OCI-LY7 (cell line): ENCODE data around the gene LSR. TPM values are rescaled to one million over a fixed set of nuclear protein-coding genes. Genes with fewer than 3 reads are reported as not detected.

ENCODE experiments used
- BruUV-seq: library from RNA; stranded (reverse); fragments of 400-500 nt; replicated peaks from 2 replicates; lab custom pipeline; 2021; lab: Mats Ljungman, UMichigan
- CTCF ChIA-PET: fragments of 300-600 bp; sonication (Branson Sonifier 250); formaldehyde crosslinking; loops from one replicate; lab custom pipeline; 2022; ENCODE audit warnings: antibody characterized with exemption; ENCODE audit not compliant: unreplicated experiment; lab: Charles Lee
- POLR2A ChIA-PET: fragments of 300-600 bp; sonication (Branson Sonifier 250); formaldehyde crosslinking; loops from one replicate; lab custom pipeline; 2022; ENCODE audit warnings: antibody characterized with exemption; lab: Charles Lee
- DNase-seq: peaks from one replicate; pipeline ENCODE4 v3.0.0-alpha.2; 2015; ENCODE audit warnings: low spot score
- H2AFZ ChIP-seq: fragments of 200-600 bp; sonication (generic), shearing (Covaris generic); 2 replicates; pipeline ENCODE4 v1.6.1; 2014; ENCODE audit warnings: mild to moderate bottlenecking, antibody characterized with exemption, low read length, moderate library complexity
- H3K27ac ChIP-seq: fragments of 200-600 bp; sonication (generic); 2 replicates; pipeline ENCODE4 v1.5.1; 2014; ENCODE audit warnings: mixed run types, low read depth, mild to moderate bottlenecking, moderate library complexity, low read length, inconsistent platforms; ENCODE audit not compliant: poor library complexity, severe bottlenecking
- H3K36me3 ChIP-seq: fragments of 200-600 bp; sonication (generic); 2 replicates; pipeline ENCODE4 v1.6.1; 2014; ENCODE audit warnings: mild to moderate bottlenecking, antibody characterized with exemption, low read length, moderate library complexity, mixed read lengths; ENCODE audit not compliant: insufficient read depth
- H3K4me1 ChIP-seq: fragments of 200-600 bp; sonication (generic); 2 replicates; pipeline ENCODE4 v1.5.1; 2014; ENCODE audit warnings: mild to moderate bottlenecking, low read length; ENCODE audit not compliant: insufficient read depth, poor library complexity, severe bottlenecking
- H3K4me2 ChIP-seq: fragments of 200-600 bp; sonication (generic); 2 replicates; pipeline ENCODE4 v1.6.1; 2014; ENCODE audit warnings: mild to moderate bottlenecking, low read length
- H3K4me3 ChIP-seq: fragments of 200-600 bp; sonication (generic); 2 replicates; pipeline ENCODE4 v1.5.1; 2014; ENCODE audit warnings: mild to moderate bottlenecking, low read depth, low read length; ENCODE audit not compliant: poor library complexity, severe bottlenecking
- H3K79me2 ChIP-seq: fragments of 200-600 bp; sonication (generic); 2 replicates; pipeline ENCODE4 v1.6.1; 2016; ENCODE audit warnings: low read depth, mild to moderate bottlenecking, low read length, moderate library complexity, mixed read lengths; ENCODE audit not compliant: insufficient read depth
- H3K9me2 ChIP-seq: fragments of 200-600 bp; sonication (generic); 2 replicates; pipeline ENCODE4 v1.6.1; 2016; ENCODE audit warnings: mild to moderate bottlenecking, low read length, mixed read lengths; ENCODE audit not compliant: insufficient read depth
- H3K9me3 ChIP-seq: fragments of 200-600 bp; sonication (generic); 2 replicates; pipeline ENCODE4 v1.6.1; 2014; ENCODE audit warnings: mild to moderate bottlenecking, mixed run types, low read length, mixed read lengths
- H4K20me1 ChIP-seq: fragments of 200-600 bp; sonication (generic); 2 replicates; pipeline ENCODE4 v1.6.1; 2014; ENCODE audit warnings: mild to moderate bottlenecking, antibody characterized with exemption, low read length, moderate library complexity, mixed read lengths; ENCODE audit not compliant: insufficient read depth
- CTCF ChIP-seq: fragments of 200-600 bp; sonication (generic); conservative IDR thresholded peaks from 2 replicates; pipeline ENCODE4 v1.5.1; 2014; ENCODE audit warnings: mild to moderate bottlenecking, antibody characterized with exemption, low read length, moderate library complexity, mixed read lengths
- EZH2phosphoT487 ChIP-seq: fragments of 200-600 bp; sonication (generic); IDR thresholded peaks from 2 replicates; pipeline ENCODE4 v1.6.1; 2018; ENCODE audit warnings: low read depth, borderline replicate concordance, mild to moderate bottlenecking, mixed run types, antibody characterized with exemption, low read length, moderate library complexity, mixed read lengths
- intact Hi-C: fragments of 100-400 bp; cut with micrococcal nuclease; formaldehyde crosslinking; loops from one replicate; pipeline ENCODE4 v1.10.0; 2022; ENCODE audit not compliant: unreplicated experiment
- total RNA-seq, 2 experiments: library from RNA; depleted of rRNA in 1 of 2; stranded (reverse); fragments of >200 nt in 1 of 2; shearing (Covaris generic) in 1 of 2; gene quantifications; 2 replicates each; pipeline ENCODE4 v1.2.3, GENCODE V29; 2014 to 2022

Gene LSR
- total RNA-seq, 2 experiments from 2014 or later, result 15.0 to 33.6 TPM

DNA sequence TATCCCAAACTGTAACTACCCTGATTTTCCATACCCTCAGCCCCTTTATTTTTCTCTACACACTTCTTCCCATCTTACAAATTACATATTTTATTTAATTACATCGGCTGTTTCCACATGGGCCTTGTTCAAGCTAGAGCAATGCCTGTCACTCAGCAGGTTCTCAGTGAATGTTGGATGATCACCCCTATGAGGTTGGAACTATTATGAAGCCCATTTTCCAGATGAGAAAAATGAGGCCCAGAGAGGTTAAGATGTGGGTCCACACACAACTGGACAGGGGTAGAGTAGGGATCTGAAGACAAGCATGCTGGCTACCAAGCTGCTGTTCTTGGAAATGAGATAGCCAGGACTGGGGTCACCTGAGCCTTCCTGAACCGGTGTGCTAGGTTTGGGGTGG lies 53.2 kb downstream of the LSR start:
- CTCF ChIA-PET, result no interaction called here

DNA sequence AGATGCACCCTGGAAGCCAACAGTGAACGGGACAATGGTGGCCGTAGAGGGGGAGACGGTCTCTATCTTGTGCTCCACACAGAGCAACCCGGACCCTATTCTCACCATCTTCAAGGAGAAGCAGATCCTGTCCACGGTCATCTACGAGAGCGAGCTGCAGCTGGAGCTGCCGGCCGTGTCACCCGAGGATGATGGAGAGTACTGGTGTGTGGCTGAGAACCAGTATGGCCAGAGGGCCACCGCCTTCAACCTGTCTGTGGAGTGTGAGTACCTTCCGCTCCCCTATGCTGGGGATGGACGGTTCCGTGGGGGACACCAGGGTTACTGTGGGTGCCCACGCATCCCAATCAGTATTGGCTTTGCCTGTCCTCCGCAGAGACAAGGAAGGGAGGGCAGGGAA lies 53.6 kb downstream of the LSR start:
- Histone ChIP-seq H3K4me2 (no peak overlapping the region), H3K79me2 (no peaks in the 10 kb centered on the region), H3K9me3 (no peaks in the 10 kb centered on the region), H3K36me3 (0 out of 2 replicates have a peak, but pooled peaks cover 3% of the 10 kb centered on the region), H3K27ac (no peak overlapping the region), H3K9me2 (no peaks in the 10 kb centered on the region), H3K4me1 (peaks cover 63% of the 10 kb centered on the region), H3K4me3 (no peak overlapping the region), H4K20me1 (no peaks in the 10 kb centered on the region), H2AFZ (no peak overlapping the region)
- POLR2A ChIA-PET, result interaction anchor here (0.5 kb wide), 1 partner anchor 16 kb away, joined by 4 read pairs; no protein-coding TSS in a partner anchor
- CTCF ChIA-PET, result no interaction called here
- DNase-seq, result no peak
- intact Hi-C loops, result no loop called here
- no TSS peak for BruUV-seq
- TF ChIP-seq EZH2phosphoT487, result no peak
- TF ChIP-seq CTCF, result no peak

More for the DNA sequence above, 53.2 kb downstream of the LSR start:
- H3K9me3 ChIP-seq, result no peaks in the 10 kb centered on the region
- intact Hi-C loops, result no loop called here
- H3K9me2 ChIP-seq, result no peaks in the 10 kb centered on the region
- no TSS peak for BruUV-seq
- H4K20me1 ChIP-seq, result no peaks in the 10 kb centered on the region
- no peak overlapping the region for H3K27ac ChIP-seq
- no peak overlapping the region for H3K4me3 ChIP-seq
- POLR2A ChIA-PET, result interaction anchor here (0.7 kb wide), 1 partner anchor 99 kb away, joined by 7 read pairs; no protein-coding TSS in a partner anchor
- no peak overlapping the region for H3K4me2 ChIP-seq
- TF ChIP-seq EZH2phosphoT487 (no peak), CTCF (no peak)
- no peak overlapping the region for H2AFZ ChIP-seq
- DNase-seq, result no peak
- peaks cover 63% of the 10 kb centered on the region for H3K4me1 ChIP-seq
- H3K36me3 ChIP-seq, result 0 out of 2 replicates have a peak, but pooled peaks cover 3% of the 10 kb centered on the region
- H3K79me2 ChIP-seq, result no peaks in the 10 kb centered on the region

GRCh38 chr19:35303357-35303915 lies 54.6 kb downstream of the LSR start:
- POLR2A ChIA-PET, result no interaction called here
- DNase-seq, result no peak
- Histone ChIP-seq H3K27ac (no peak overlapping the region), H4K20me1 (no peaks in the 10 kb centered on the region), H3K9me3 (no peaks in the 10 kb centered on the region), H2AFZ (no peak overlapping the region), H3K4me2 (0 out of 2 replicates have a peak overlapping the region, but pooled peaks have one; percentile 1), H3K79me2 (no peaks in the 10 kb centered on the region), H3K4me3 (no peak overlapping the region), H3K9me2 (no peaks in the 10 kb centered on the region), H3K4me1 (peaks cover 63% of the 10 kb centered on the region), H3K36me3 (no peaks in the 10 kb centered on the region)
- BruUV-seq, result no TSS peak
- no peak for TF ChIP-seq CTCF
- TF ChIP-seq EZH2phosphoT487, result no peak
- intact Hi-C loops, result no loop called here
- CTCF ChIA-PET, result no interaction called here
